PC-9 (cell line): ENCODE data around the gene MC3R.

Experiments used
- EZH2 ChIP-seq: fragments of 200-600 bp; sonication (generic); IDR thresholded peaks from 2 replicates; pipeline ENCODE4 v1.8.0; 2017; ENCODE audit warnings: antibody characterized with exemption, low read depth
- TF ChIP-seq, protein P1 (sequence below): fragments of 200-600 bp; sonication (generic); conservative IDR thresholded peaks from 2 replicates; pipeline ENCODE4 v1.6.1; 2017; ENCODE audit warnings: mixed run types, antibody characterized with exemption, mild to moderate bottlenecking, moderate library complexity

DNA sequence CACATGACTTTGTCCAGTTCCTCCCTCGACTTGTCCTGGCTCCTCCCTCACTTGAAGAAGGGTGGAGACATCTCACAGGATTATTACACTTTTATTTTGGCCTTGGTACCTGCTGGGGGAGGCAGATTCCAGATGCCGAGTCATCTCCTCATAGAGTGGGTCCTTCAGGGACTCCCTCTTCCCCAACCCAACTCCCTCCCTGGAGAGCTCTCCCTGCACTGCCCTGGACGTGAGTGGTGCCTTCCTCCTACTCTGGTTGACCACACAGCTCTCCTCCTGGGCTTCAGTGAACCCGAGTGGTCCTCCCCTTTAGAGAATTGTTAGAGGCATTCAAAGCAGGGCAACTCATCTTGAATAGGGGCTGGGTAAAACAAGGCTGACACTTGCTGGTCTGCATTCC, 40.9 kb upstream of the MC3R start:
- TF ChIP-seq, protein P1, sequence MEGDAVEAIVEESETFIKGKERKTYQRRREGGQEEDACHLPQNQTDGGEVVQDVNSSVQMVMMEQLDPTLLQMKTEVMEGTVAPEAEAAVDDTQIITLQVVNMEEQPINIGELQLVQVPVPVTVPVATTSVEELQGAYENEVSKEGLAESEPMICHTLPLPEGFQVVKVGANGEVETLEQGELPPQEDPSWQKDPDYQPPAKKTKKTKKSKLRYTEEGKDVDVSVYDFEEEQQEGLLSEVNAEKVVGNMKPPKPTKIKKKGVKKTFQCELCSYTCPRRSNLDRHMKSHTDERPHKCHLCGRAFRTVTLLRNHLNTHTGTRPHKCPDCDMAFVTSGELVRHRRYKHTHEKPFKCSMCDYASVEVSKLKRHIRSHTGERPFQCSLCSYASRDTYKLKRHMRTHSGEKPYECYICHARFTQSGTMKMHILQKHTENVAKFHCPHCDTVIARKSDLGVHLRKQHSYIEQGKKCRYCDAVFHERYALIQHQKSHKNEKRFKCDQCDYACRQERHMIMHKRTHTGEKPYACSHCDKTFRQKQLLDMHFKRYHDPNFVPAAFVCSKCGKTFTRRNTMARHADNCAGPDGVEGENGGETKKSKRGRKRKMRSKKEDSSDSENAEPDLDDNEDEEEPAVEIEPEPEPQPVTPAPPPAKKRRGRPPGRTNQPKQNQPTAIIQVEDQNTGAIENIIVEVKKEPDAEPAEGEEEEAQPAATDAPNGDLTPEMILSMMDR: no peak
- no peak for TF ChIP-seq EZH2
